ENCODE data around the gene PRLH.

PRLH gene

GRCh38 chr2:237519506-237520245 lies 46.7 kb upstream of the PRLH start:
- Histone ChIP-seq H4K20me1 (ENCODE audit: insufficient read depth, low read length, poor library complexity, severe bottlenecking) (no peaks in the 10 kb centered on the region), H3K4me2 (ENCODE audit: low read depth, low read length, poor library complexity, severe bottlenecking) (no peak overlapping the region), H3K9me2 (replicated peaks; ENCODE audit: low read depth, low read length) (no peaks in the 10 kb centered on the region), H3K79me2 (ENCODE audit: insufficient read depth, low read length) (no peaks in the 10 kb centered on the region), H3K9ac (ENCODE audit: low read depth, low read length, poor library complexity, severe bottlenecking) (no peak overlapping the region), H3F3A (ENCODE audit: low read depth) (no peaks in the 10 kb centered on the region), H2AFZ (ENCODE audit: low read length) (no peak overlapping the region), H3K4me1 (ENCODE audit: insufficient read depth, low read length, poor library complexity, severe bottlenecking) (no peaks in the 10 kb centered on the region), H3K36me3 (ENCODE audit: insufficient read depth, low read length) (no peaks in the 10 kb centered on the region), H3K9me3 (ENCODE audit: insufficient read depth, low read depth, low read length) (no peaks in the 10 kb centered on the region), H3K27me3 (ENCODE audit: insufficient read depth, low read length, poor library complexity, severe bottlenecking) (no peaks in the 10 kb centered on the region), H3K4me3 (ENCODE audit: low read length, poor library complexity, severe bottlenecking) (no peak overlapping the region)
- no peak for TF ChIP-seq EZH2phosphoT487 (IDR thresholded peaks at IDR 0.05; ENCODE audit: borderline replicate concordance)
- TF ChIP-seq, protein P1, sequence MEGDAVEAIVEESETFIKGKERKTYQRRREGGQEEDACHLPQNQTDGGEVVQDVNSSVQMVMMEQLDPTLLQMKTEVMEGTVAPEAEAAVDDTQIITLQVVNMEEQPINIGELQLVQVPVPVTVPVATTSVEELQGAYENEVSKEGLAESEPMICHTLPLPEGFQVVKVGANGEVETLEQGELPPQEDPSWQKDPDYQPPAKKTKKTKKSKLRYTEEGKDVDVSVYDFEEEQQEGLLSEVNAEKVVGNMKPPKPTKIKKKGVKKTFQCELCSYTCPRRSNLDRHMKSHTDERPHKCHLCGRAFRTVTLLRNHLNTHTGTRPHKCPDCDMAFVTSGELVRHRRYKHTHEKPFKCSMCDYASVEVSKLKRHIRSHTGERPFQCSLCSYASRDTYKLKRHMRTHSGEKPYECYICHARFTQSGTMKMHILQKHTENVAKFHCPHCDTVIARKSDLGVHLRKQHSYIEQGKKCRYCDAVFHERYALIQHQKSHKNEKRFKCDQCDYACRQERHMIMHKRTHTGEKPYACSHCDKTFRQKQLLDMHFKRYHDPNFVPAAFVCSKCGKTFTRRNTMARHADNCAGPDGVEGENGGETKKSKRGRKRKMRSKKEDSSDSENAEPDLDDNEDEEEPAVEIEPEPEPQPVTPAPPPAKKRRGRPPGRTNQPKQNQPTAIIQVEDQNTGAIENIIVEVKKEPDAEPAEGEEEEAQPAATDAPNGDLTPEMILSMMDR (conservative IDR thresholded peaks at IDR 0.05; ENCODE audit: low read length): no peak

DNA sequence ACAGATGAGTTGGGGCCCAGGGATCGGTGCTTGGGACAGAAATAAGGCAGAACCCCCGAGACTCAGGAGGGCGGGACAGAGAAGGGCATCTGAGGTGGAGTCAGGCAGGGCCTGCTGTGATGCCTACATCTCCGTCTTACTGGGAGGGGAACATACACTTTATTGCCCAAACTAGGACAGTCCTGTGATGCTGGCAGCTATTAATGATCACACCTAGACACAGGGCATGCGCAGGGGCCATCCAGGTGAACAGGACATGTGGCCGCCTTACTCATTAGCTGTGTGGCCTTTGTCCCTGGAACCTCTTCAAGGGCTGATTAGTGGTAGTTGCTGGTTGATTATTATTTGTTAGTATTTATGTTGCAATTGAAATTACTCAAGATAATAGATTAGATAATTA lies 46.1 kb upstream of the PRLH start:
- Histone ChIP-seq H2AFZ (ENCODE audit: low read length) (no peak overlapping the region), H3K9me3 (ENCODE audit: insufficient read depth, low read depth, low read length) (no peaks in the 10 kb centered on the region), H3K36me3 (ENCODE audit: insufficient read depth, low read length) (no peaks in the 10 kb centered on the region), H3K9ac (ENCODE audit: low read depth, low read length, poor library complexity, severe bottlenecking) (no peak overlapping the region), H3K4me2 (ENCODE audit: low read depth, low read length, poor library complexity, severe bottlenecking) (no peak overlapping the region), H3F3A (ENCODE audit: low read depth) (no peaks in the 10 kb centered on the region), H3K79me2 (ENCODE audit: insufficient read depth, low read length) (no peaks in the 10 kb centered on the region), H3K4me1 (ENCODE audit: insufficient read depth, low read length, poor library complexity, severe bottlenecking) (no peaks in the 10 kb centered on the region), H3K9me2 (replicated peaks; ENCODE audit: low read depth, low read length) (no peaks in the 10 kb centered on the region), H3K4me3 (ENCODE audit: low read length, poor library complexity, severe bottlenecking) (no peak overlapping the region), H3K27me3 (ENCODE audit: insufficient read depth, low read length, poor library complexity, severe bottlenecking) (no peaks in the 10 kb centered on the region), H4K20me1 (ENCODE audit: insufficient read depth, low read length, poor library complexity, severe bottlenecking) (no peaks in the 10 kb centered on the region)
- no peak for TF ChIP-seq EZH2phosphoT487 (IDR thresholded peaks at IDR 0.05; ENCODE audit: borderline replicate concordance)
- TF ChIP-seq, protein P1 (conservative IDR thresholded peaks at IDR 0.05; ENCODE audit: low read length): no peak

DNA sequence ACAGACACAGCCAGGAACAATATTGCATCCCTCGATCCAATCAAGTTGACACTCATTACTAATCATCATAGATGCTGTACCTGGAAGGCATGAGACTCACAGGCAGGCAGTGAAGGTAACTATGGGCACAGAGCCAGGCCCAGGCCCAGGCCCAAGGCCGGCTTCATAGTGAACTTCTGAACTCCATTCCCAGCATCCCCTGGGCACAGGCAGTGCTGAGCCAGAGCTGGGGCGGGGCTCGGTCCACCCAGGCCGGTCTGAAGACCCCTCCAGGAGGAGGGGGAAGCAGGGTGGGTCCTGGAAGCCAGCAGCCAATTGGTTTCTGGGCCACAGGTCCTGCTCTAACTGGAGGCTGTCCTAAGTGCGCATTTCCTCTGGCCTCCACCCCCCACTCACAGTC lies 41.7 kb upstream of the PRLH start:
- Histone ChIP-seq H3K4me2 (ENCODE audit: low read depth, low read length, poor library complexity, severe bottlenecking) (no peak overlapping the region), H3K79me2 (ENCODE audit: insufficient read depth, low read length) (no peaks in the 10 kb centered on the region), H3K27me3 (ENCODE audit: insufficient read depth, low read length, poor library complexity, severe bottlenecking) (no peaks in the 10 kb centered on the region), H3K4me1 (ENCODE audit: insufficient read depth, low read length, poor library complexity, severe bottlenecking) (no peaks in the 10 kb centered on the region), H3K4me3 (ENCODE audit: low read length, poor library complexity, severe bottlenecking) (no peak overlapping the region), H3K9me3 (ENCODE audit: insufficient read depth, low read depth, low read length) (no peaks in the 10 kb centered on the region), H3K36me3 (ENCODE audit: insufficient read depth, low read length) (no peaks in the 10 kb centered on the region), H3K9ac (ENCODE audit: low read depth, low read length, poor library complexity, severe bottlenecking) (no peak overlapping the region), H3F3A (ENCODE audit: low read depth) (no peaks in the 10 kb centered on the region), H4K20me1 (ENCODE audit: insufficient read depth, low read length, poor library complexity, severe bottlenecking) (no peaks in the 10 kb centered on the region), H3K9me2 (replicated peaks; ENCODE audit: low read depth, low read length) (no peaks in the 10 kb centered on the region), H2AFZ (ENCODE audit: low read length) (no peak overlapping the region)
- no peak for TF ChIP-seq EZH2phosphoT487 (IDR thresholded peaks at IDR 0.05; ENCODE audit: borderline replicate concordance)
